Ramos (cell line): Measurements from ENCODE around the gene PFKP.

ENCODE experiments used
- in situ Hi-C: fragments of 300-500 bp; cut with MboI; formaldehyde crosslinking; loops from one replicate; pipeline ENCODE4 v1.14.3; 2022; ENCODE audit warnings: low sequenced_read_pairs; ENCODE audit not compliant: unreplicated experiment

Gene PFKP

GRCh38 chr10:3068201-3068967, 1.0 kb downstream of the PFKP start:
- in situ Hi-C loops: no loop called here

GRCh38 chr10:3068968-3069737, 1.8 kb downstream of the PFKP start:
- in situ Hi-C loops: no loop called here

- in situ Hi-C loops: no loop called here
Observed at GRCh38 chr10:3069876-3070275, 2.5 kb downstream of the PFKP start.

- in situ Hi-C loops: no loop called here
Observed at GRCh38 chr10:3071405-3072198, 4.3 kb downstream of the PFKP start.

GRCh38 chr10:3072641-3073360, 5.5 kb downstream of the PFKP start:
- in situ Hi-C loops: no loop called here

GRCh38 chr10:3074145-3074665, 6.9 kb downstream of the PFKP start:
- in situ Hi-C loops: no loop called here

GRCh38 chr10:3074985-3075600, 7.7 kb downstream of the PFKP start:
- in situ Hi-C loops: no loop called here

- in situ Hi-C loops: no loop called here
Observed at GRCh38 chr10:3076138-3076537, 8.8 kb downstream of the PFKP start.

- in situ Hi-C loops: no loop called here
Observed at GRCh38 chr10:3077509-3077908, 10.2 kb downstream of the PFKP start.

GRCh38 chr10:3077940-3078630, 10.7 kb downstream of the PFKP start:
- in situ Hi-C loops: no loop called here

GRCh38 chr10:3081383-3081981, 14.1 kb downstream of the PFKP start:
- in situ Hi-C loops: no loop called here

- in situ Hi-C loops: no loop called here
Observed at GRCh38 chr10:3082290-3082689, 14.9 kb downstream of the PFKP start.

GRCh38 chr10:3085785-3086567, 18.6 kb downstream of the PFKP start:
- in situ Hi-C loops: no loop called here

GRCh38 chr10:3090388-3090787, 23.0 kb downstream of the PFKP start:
- in situ Hi-C loops: no loop called here

GRCh38 chr10:3090914-3091787, 23.8 kb downstream of the PFKP start:
- in situ Hi-C loops: no loop called here

GRCh38 chr10:3091921-3092320, 24.6 kb downstream of the PFKP start:
- in situ Hi-C loops: no loop called here

- in situ Hi-C loops: no loop called here
Observed at GRCh38 chr10:3093996-3094395, 26.6 kb downstream of the PFKP start.
